HG03066 (cell line): Measurements from ENCODE around the gene GID8.
"Not testable (repeated sequence)": the region's sequence is repeated elsewhere in the genome, so short reads cannot be mapped to it uniquely, and the experiment has no call there.

Source experiments
- ATAC-seq: cut with Tn5 transposase; IDR thresholded peaks from one replicate; pipeline ENCODE4 v1.9.1; 2021; ENCODE audit warnings: low read depth; ENCODE audit not compliant: unreplicated experiment

The GID8 gene

DNA sequence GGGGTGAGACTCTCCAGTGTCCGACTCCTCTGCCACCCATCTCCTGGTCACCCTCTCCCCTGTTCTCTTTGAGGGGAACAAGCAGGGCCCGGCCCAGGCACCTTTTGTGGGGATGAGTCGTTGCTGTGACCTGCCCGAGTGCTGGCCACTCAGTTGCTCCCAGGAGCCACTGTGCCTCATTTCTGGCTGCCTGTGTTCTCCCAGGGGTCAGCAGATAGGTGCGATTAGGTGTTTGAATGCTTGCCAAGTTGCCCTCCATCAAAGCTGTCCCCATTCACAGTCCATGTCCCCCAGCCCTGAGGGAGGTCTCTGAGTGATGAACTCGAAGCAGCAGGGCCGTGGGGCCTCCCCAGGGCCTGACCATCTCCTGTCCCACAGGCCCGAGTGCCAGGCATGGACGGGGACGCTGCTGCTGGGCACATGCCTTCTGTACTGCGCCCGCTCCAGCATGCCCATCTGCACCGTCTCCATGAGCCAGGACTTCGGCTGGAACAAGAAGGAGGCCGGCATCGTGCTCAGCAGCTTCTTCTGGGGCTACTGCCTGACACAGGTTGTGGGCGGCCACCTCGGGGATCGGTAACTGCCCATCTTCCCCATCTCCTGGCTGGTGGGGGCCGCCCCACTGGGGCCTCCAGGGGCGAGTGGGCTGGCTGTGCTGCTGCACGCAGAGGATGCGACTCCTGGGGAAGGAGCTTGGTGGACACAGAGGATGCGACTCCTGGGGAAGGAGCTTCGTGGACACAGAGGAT is 18.6 kb downstream of the GID8 start:
- no peak for ATAC-seq

DNA sequence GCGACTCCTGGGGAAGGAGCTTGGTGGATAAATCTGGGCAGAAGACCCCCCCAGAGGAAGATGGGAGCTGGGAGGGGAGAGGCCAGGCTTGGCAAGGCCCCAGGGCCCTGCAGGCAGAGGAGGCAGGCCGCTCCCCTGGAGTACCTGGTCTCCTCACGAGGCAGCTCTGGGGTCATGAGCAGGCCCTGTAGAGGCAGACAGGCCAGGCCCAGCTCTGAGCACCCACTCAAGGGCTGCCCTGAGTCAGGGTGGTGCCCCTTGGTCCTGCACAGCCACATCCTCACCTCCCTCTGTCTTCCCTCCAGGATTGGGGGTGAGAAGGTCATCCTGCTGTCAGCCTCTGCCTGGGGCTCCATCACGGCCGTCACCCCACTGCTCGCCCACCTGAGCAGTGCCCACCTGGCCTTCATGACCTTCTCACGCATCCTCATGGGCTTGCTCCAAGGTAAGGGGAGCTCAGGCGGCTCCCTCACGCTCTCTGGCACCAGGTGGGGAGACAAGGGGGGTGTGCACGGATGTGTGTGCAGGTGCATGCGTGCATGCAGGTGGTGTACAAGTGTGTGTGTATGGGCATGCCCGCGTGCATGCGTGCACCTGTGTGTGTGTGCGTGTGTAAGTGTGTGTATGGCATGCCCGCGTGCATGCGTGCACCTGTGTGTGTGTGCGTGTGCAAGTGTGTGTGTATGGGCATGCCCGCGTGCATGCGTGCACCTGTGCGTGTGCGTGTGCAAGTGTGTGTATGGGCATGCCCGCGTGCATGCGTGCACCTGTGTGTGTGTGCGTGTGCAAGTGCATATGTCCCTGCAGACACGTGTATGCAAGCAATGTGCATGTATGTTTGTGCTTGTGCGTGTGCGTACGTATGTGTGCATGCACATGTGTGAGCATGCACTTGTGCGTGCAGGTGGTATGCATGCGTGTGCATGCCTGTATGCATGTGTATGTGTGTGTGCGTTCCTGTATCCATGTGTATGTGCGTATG is 19.5 kb downstream of the GID8 start:
- ATAC-seq, result no peak

DNA sequence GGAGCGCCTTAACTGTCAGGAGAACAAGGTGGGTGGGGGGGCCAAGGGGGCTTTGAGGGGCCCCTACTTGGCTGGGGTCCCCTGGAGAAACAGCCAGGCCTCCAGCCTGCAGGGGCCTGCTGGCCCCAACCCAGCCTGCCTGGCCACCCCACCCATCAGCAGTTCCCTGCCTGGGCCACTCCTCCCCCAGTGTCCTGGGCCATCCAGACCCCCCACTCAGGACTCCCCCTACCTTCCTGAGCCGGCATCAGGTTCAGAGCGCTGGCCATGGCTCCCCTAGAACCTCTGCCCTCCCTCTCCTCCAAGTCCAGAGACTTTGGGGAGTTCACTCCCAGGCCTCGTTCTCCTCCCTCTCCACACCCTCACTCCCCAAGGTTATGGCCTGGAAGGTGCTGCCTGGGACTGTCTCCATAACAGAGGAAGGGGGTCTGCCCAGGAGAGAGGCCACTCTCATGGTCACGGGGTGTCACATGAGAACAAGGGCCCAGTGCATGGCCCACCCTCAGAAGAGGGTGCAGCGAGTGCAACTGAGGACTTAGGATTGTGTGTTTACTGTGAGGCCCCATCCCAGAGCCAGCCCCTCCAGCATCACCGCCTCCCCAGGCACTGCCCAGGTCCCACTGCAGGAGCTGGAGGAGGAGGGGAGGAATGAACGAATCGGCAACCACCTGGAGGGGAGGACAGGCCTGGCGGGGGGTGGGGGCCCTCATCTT is 20.6 kb downstream of the GID8 start:
- ATAC-seq, result no peak

DNA sequence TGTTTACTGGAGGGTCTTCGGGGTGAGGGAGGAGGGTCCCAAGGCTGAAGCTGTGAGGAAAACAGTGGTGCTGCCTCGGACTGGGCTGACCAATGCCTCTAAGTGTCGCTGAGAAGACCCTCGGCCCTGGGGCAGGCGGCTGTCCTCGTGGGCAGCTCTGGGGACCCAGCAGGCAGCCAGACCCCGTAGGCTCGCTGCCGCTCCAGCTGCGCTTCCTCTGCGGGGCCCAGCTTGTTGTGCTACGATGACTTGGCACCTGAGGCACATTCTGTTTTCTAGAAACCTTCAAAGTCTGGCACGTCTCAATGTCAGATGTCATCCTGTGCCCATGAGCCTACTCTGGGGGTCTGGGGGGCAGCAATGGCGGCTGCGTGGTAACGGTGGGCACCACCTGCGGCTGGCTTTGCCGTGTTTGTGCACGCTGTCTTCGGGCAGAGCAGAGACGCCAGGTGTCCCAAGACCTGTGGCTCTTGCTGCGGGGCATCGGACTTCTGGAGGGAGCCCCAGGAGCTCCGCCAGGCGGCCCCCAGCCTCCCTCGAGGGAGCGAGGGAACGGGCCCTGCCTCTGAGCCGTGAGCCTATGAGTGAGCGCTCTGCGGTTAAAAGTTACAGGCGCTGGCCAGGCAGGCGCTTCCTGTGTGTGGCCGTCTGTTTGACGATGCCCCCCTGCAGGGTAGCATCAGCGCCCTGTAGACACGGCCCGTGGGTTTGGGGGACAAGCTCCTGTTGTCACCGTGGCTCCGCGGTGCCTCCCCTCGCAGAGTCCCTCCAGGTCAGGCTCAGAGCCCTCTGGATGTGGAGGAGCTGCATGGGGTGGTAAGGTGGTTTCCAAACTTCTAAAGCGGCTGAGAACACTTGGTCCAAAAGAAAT is 21.4 kb downstream of the GID8 start:
- no peak for ATAC-seq

DNA sequence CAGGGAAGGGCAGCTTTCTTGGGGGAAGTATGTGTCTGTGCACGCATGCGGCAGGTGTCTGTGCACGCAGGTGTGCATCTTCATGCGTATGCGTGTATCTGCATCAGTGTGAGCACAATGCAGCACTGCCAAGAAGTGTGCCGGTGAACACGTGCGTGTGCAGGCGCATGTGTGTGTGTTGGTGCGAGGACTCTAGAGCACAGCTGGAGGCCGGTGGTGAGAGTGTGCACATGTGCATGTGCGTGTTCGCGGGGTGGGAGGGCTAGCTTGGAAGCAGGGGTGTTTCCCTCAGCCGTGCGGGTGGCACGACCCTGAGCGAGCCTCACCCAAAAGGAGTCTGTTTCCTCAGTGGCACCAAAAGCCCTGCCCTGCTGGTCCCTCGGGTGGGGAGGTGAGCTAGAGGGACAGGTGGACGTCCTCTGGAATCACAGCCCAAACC is 22.1 kb downstream of the GID8 start:
- ATAC-seq, result no peak

DNA sequence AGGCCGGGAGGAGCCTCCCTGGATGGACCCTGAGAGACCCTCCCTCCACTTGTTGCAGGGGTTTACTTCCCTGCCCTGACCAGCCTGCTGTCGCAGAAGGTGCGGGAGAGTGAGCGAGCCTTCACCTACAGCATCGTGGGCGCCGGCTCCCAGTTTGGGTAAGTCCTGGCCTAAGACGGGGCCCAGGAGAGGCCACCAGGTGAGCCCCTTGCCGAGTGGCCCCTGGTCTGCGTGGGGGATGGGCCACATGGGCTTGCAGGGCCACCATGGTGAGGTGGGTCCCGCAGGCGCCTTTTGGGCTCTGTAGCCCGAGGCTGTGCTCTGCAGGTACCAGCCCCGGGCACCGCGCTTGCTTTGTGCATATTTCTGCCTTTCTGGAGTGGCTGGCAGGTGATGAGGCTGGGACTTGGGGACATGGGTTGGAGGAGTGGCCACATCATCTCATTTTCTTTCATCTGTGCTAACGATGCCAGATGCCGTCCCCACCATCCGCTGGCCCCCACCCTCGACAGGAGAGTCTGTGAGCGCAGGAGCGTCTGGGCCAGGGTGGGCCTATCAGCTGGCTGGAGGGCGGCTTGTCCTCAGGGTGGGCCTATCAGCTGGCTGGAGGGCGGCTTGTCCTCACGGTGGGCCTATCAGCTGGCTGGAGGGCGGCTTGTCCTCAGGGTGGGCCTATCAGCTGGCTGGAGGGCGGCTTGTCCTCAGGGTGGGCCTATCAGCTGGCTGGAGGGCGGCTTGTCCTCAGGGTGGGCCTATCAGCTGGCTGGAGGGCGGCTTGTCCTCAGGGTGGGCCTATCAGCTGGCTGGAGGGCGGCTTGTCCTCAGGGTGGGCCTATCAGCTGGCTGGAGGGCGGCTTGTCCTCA is 22.7 kb downstream of the GID8 start:
- not testable (repeated sequence) for ATAC-seq

DNA sequence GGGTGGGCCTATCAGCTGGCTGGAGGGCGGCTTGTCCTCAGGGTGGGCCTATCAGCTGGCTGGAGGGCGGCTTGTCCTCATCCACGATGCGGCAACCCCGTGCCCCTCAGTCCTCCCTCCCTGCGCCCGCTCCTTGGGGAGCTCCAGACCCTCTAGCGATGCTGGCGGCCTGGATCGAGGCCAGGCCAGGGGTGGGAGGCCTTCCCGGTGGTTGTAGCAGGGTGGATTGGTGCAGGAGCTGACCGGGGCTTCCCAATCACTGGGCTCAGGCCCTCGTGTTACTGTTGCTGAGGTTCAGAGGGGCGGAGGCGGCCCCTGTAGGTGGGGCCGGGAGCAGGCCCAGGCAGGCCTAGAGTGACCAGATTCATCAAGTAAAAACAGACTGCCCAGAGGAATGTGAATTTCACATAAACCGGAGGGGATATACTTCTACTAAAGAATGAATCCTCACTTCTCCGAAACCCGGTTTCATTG is 23.4 kb downstream of the GID8 start:
- ATAC-seq, result no peak

DNA sequence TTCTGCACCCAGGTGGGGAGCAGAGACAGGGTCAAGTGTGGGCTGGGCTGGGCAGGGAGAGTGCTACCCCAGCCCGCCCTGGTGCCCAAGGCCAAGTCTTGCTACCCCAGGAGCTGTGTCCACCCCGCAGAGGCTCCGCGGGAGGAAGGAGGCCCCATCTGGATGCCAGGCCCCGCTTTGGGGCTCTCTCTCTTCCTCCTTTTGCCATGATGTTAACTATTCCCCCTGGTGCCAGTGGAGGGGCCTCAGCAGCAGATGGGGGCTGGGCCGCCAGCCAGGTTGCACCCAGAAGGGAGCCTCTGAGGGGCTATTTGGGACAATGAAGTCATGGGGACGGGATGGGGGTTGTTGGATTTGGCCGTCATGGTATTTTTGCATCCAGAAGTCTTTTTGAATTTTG is 23.9 kb downstream of the GID8 start:
- no peak for ATAC-seq

DNA sequence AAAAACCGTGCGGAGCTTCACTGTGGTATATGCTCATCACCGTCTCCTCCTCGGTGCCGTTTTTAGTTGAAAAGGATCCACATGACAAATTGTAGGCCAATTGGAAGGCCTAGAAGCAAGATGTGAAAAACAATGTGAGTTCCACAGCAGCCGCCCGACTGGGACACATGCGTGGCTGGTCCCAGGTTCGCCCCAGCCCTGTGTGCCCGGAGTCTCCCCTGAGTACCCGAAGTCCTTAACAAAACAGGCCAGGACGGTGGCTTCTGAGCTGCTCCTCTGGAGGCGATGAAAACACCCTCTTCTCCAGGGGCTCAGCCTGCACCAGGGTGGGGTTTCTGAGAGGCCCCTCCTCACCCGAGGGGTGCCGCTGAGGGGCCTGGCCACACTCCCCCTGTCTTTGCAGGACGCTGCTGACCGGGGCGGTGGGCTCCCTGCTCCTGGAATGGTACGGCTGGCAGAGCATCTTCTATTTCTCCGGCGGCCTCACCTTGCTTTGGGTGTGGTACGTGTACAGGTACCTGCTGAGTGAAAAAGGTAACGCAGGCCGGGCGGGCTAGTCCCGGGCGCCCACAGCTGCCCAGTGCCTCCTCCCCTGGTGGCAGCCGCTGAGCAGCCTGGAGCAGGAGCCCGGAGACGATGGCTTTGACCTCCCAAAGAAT is 24.4 kb downstream of the GID8 start:
- no peak for ATAC-seq

DNA sequence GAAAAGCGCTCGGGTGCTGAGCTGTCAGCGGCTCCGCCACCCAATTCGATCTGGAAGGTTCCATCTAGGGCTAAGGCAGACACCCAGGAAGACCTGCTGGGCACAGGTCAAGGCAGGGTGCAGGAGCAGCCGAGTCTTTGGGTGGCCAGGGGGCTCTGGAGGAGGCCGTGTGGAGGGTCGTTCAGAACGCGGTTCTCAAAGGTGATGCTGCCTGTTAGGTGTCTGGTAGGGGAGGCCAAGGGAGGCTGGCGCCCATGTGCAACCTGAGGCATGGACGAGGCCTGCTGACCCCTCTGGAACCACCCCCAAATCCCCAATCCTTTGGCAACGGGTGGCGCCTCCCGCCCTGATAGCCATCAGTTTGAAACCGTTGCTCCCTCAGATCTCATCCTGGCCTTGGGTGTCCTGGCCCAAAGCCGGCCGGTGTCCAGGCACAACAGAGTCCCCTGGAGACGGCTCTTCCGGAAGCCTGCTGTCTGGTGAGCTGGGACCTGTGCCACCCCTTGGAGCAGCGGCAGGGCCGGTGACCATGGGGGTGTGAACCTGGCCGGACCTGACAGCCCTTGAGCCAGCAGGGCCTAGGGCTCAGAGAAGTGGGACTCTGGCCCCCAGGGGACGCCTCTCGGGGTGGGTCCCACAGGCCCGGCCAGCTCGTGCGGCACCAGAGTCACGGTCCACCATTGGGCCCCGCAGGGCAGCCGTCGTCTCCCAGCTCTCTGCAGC is 25.1 kb downstream of the GID8 start:
- ATAC-seq, result no peak

DNA sequence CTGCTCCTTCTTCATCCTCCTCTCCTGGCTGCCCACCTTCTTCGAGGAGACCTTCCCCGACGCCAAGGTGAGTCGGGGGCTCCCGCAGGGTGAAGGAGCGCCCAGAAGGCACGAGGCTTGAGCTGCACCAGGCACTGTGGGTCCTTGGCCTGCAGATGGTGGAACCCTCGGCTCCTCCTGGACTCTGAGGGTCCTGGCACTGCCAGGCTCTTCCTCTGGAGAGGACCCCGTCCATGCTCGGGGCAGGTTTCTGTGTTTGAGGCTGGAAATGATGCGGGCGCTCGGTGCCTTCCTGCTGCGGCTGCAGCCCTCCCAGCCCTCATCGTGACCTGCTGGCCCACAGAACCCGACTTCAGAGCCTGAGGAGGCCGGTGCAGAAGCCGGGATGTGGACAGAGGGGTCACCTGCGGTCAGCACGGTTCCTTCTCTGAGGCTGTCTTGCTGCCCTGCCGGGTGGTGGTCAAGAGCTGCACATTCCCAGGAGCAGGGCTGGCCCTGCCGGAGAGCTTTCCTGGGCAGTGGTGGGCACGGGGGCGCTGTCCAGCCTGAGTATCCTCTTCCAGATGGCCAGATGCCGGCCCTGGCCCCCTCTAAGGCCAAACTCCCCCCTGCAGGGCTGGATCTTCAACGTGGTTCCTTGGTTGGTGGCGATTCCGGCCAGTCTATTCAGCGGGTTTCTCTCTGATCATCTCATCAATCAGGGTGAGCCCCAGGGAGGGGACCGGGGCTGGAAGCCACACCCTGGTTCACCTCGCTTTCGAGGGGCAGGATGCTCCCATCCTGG is 25.9 kb downstream of the GID8 start:
- no peak for ATAC-seq

DNA sequence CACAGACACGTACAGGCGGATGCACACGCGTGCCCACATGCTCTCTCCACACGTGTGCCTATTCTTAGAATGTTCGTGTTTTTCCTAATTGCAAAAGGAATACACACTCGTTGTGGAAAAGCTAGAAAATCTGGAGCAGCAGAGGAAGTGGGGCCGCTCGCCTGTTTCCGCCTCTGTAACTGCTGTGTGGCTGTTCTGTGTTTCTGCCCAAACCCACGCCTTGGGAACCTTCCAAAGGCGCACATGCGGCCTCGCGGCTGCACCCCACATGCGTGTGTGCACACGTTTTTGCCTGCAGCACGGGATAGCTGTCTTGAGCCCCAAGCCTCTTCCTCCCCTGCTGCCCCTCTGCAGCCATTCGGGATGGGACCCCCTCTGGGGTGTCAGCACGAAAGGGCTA is 26.8 kb downstream of the GID8 start:
- ATAC-seq, result no peak

DNA sequence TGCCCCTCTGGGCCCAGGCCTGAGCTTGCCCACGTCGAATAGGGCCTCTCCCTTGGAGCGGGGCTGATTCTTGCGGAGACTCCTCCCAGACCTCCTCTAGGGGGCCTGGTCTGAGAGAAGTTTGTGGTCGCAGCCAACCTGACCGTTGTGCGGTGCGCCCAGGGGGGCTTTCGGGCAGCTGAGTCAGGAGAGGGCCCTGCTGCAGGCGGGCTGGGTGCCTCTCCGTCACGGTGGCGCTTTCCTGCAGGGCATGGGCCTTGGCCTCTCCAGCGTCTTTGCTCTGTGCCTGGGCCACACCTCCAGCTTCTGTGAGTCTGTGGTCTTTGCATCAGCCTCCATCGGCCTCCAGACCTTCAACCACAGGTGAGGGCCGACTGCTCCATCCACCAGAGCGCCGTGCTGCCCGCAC is 27.4 kb downstream of the GID8 start:
- ATAC-seq, result no peak

DNA sequence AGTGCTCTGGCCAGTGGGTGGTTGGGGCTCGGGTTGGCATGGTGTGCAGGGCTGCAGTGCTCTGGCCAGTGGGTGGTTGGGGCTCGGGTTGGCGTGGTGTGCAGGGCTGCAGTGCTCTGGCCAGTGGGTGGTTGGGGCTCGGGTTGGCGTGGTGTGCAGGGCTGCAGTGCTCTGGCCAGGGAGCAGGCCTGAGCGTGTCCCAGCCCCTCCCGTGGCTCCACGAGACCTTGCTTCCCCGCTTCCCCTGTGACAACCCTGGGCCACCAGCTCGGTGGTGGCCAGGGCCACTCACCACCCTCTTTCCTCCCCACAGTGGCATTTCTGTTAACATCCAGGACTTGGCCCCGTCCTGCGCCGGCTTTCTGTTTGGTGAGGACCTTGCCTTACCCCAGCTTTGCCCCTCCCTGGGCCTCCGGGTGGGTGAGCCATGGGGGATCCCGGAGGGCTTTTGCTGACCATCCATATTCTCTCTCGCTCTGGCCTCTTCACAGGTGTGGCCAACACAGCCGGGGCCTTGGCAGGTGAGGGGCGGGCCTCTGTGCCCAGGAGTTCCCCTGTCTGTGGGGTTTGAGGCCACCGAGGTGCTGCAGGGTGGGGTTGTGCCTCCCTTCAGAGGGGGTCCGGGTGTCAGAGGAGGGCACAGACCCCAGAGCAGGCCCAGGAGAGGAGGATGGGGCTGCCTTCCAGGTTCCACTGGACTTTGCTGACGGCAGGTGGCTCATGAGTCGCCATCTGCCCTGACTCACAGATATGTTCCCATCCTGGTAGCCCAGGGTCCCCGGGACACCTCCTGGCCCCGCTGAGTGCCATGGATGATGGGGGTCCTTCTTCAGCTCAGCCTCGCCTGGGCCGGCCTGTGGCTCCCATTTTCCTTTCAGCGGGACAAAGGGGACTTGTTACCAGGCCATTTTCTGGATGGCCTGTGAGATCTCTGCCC is 28.5 kb downstream of the GID8 start:
- no peak for ATAC-seq

DNA sequence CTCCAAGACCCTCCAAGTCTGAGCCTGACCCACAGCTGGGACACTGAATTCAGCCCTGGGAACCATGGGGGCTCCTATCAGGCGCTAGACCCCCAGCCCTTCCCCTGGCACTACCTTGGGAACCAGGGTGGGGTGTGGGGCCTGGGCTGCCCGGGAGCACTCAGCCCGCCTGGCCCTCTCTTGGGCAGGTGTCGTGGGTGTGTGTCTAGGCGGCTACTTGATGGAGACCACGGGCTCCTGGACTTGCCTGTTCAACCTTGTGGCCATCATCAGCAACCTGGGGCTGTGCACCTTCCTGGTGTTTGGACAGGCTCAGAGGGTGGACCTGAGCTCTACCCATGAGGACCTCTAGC is 29.2 kb downstream of the GID8 start:
- no peak for ATAC-seq
